ENCODE results near the gene DFFB. TPM values are rescaled to one million over a fixed set of nuclear protein-coding genes. Genes with fewer than 3 reads are reported as not detected.

The DFFB gene
- total RNA-seq, 4 donors from 2014 or later = 0.82 to 8.7 (median 4.8) TPM

- no peak for TF ChIP-seq CTCF (IDR thresholded peaks at IDR 0.05; ENCODE audit: low read depth)
These were observed 10.7 kb upstream of the DFFB start for GRCh38 chr1:3846541-3846940.

GRCh38 chr1:3847081-3847480 is 10.2 kb upstream of the DFFB start:
- no peak for TF ChIP-seq CTCF (IDR thresholded peaks at IDR 0.05; ENCODE audit: low read depth)

DNA sequence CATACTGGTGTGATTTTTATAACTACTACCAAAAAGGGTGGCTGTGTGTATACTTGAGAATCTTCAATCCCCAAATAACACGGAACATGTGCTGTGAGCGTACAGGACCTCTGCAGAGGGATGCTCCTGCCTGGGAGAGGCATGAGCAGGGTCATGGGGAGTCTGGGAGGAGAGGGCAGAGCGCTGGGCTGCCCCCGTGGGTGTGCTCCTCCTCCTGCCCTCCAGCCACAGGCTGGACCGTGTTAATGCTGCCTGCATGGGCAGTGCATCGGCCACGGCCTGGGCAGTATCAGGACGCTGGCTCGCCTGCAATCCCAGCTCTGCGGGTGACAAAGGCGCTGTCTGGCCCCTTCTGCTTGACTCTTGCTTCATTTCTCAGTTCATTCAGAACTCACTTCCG is 6.4 kb upstream of the DFFB start:
- no peak for TF ChIP-seq CTCF (IDR thresholded peaks at IDR 0.05; ENCODE audit: low read depth)

DNA sequence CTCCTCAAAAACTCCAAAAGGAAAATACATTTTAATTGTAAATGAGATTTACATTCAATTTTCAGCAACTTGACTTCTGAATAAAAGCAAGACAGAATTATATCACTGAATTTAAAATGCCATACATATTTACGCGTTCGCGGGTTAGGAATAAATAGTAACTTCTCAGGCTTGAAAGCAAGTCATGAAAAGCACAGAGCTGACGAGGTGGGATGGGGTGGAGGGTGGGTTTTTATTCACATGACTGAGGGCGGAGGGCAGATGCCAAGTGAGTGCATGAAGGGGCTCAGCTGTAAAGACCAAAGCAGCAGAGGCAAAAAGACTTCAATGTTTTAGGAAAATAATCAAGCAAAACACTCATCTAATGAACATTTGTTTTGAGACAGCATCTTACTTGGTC is 6.0 kb upstream of the DFFB start:
- no peak for TF ChIP-seq CTCF (IDR thresholded peaks at IDR 0.05; ENCODE audit: low read depth)

- TF ChIP-seq CTCF (IDR thresholded peaks at IDR 0.05; ENCODE audit: low read depth) = no peak
These were observed 5.2 kb upstream of the DFFB start for GRCh38 chr1:3852091-3852490.

GRCh38 chr1:3852711-3853485 is 4.4 kb upstream of the DFFB start:
- TF ChIP-seq CTCF (IDR thresholded peaks at IDR 0.05; ENCODE audit: low read depth) = no peak

- TF ChIP-seq CTCF (IDR thresholded peaks at IDR 0.05; ENCODE audit: low read depth) = no peak
These were observed 484 bp downstream of the DFFB start for GRCh38 chr1:3857791-3858129.

Measured in subcutaneous adipose tissue (tissue), 4 donors.